Measurements from ENCODE around the gene EXOSC7. TPM values are rescaled to one million over a fixed set of nuclear protein-coding genes. Genes with fewer than 3 reads are reported as not detected.

The EXOSC7 gene
- 10 to 100 TPM; 22.7 to 37.5 (median 27.8) TPM for total RNA-seq
- polyA plus RNA-seq = 30.0 TPM
- long read RNA-seq, donor 1, transcript EXOSC7-201 (8 exons, 1,055 nt) = major isoform, 31 of 48 reads
- long read RNA-seq, donor 1, transcript EXOSC7-210 (9 exons, 1,395 nt) = minor isoform, 7 of 48 reads
- long read RNA-seq, donor 1, partial matches to known transcripts = 7 of 48 reads
- long read RNA-seq, donor 1, other reads (novel, unspliced or antisense) = 3 of 48 reads
- long read RNA-seq, donor 2, transcript EXOSC7-201 (8 exons, 1,055 nt) = major isoform, 9 of 28 reads
- long read RNA-seq, donor 2, partial matches to known transcripts = 12 of 28 reads
- long read RNA-seq, donor 2, other reads (novel, unspliced or antisense) = 5 of 28 reads
- long read RNA-seq, donor 3, transcript EXOSC7-210 (9 exons, 1,395 nt) = minor isoform, 23 of 72 reads
- long read RNA-seq, donor 3, transcript EXOSC7-201 (8 exons, 1,055 nt) = major isoform, 31 of 72 reads
- long read RNA-seq, donor 3, partial matches to known transcripts = 11 of 72 reads
- long read RNA-seq, donor 3, other reads (novel, unspliced or antisense) = 4 of 72 reads
- long read RNA-seq, donor 4, transcript EXOSC7-201 (8 exons, 1,055 nt) = minor isoform, 8 of 22 reads
- long read RNA-seq, donor 4, transcript EXOSC7-210 (9 exons, 1,395 nt) = major isoform, 12 of 22 reads
- long read RNA-seq, donor 4, partial matches to known transcripts = 0 of 22 reads
- long read RNA-seq, donor 4, other reads (novel, unspliced or antisense) = 2 of 22 reads

- Histone ChIP-seq H3K9me3 (ENCODE audit: control insufficient read depth, low read length) (no peaks in the 10 kb centered on the region), H3K4me1 (ENCODE audit: control insufficient read depth, insufficient read depth, low read length) (peaks cover 5% of the 10 kb centered on the region), H3K27ac (ENCODE audit: low read length) (peak within 1 kb of the TSS; percentile 92), H3K27me3 (ENCODE audit: control insufficient read depth, insufficient read depth) (no peaks in the 10 kb centered on the region), H3K4me3 (ENCODE audit: low read length) (peak within 1 kb of the TSS; percentile 94)
- under 1% methylated on average over 82 of the region's 82 CpGs for WGBS
- DNase-seq (peak; percentile 89 to 96 (median 94)), ATAC-seq (peak; percentile 94 to 95)
- intact Hi-C loops (cut with DNase I) = loop anchor here in 1 of 4 donors (5.0 kb wide), 1 partner anchor 51 kb away; the partner anchor contains the start of gene CLEC3B
These were observed at the start of gene EXOSC7, which contains the start of gene ZDHHC3 for GRCh38 chr3:44976002-44976815. TSS of gene EXOSC7 (plus strand) at chr3:44976244. CDS start at chr3:44976278, 34 bp downstream. TSS of gene ZDHHC3 (minus strand) at chr3:44976174. CDS start at chr3:44959436, 16,738 bp downstream.

GRCh38 chr3:44926921-44927320 lies 49.1 kb upstream of the EXOSC7 start:
- intact Hi-C loops (cut with DNase I) = no loop called here
- Histone ChIP-seq H3K27me3 (ENCODE audit: control insufficient read depth, insufficient read depth) (no peaks in the 10 kb centered on the region), H3K4me3 (ENCODE audit: low read length) (no peak overlapping the region), H3K27ac (ENCODE audit: low read length) (no peak overlapping the region), H3K9me3 (ENCODE audit: control insufficient read depth, low read length) (no peaks in the 10 kb centered on the region), H3K4me1 (ENCODE audit: control insufficient read depth, insufficient read depth, low read length) (no peaks in the 10 kb centered on the region)
- 71% methylated on average over 7 of the region's 7 CpGs for WGBS
- no peak for DNase-seq
- no peak for ATAC-seq

- ATAC-seq = no peak
These were observed 48.7 kb upstream of the EXOSC7 start for GRCh38 chr3:44927371-44927770.

GRCh38 chr3:44929782-44930181 lies 46.3 kb upstream of the EXOSC7 start:
- DNase-seq = no peak
- WGBS = 94% methylated on average over 5 of the region's 5 CpGs
- H3K27ac ChIP-seq (ENCODE audit: low read length) = no peak overlapping the region
- peaks cover 3% of the 10 kb centered on the region for H3K4me1 ChIP-seq (ENCODE audit: control insufficient read depth, insufficient read depth, low read length)
- peak in 1 of 2 donors; percentile 11 for ATAC-seq
- no peaks in the 10 kb centered on the region for H3K9me3 ChIP-seq (ENCODE audit: control insufficient read depth, low read length)
- intact Hi-C loops (cut with DNase I) = no loop called here
- H3K4me3 ChIP-seq (ENCODE audit: low read length) = no peak overlapping the region
- no peaks in the 10 kb centered on the region for H3K27me3 ChIP-seq (ENCODE audit: control insufficient read depth, insufficient read depth)

More at GRCh38 chr3:44927371-44927770, 48.7 kb upstream of the EXOSC7 start:
- intact Hi-C loops (cut with DNase I) = no loop called here
- WGBS = 95% methylated on average over 7 of the region's 7 CpGs
- DNase-seq = no peak
- Histone ChIP-seq H3K27ac (ENCODE audit: low read length) (no peak overlapping the region), H3K4me1 (ENCODE audit: control insufficient read depth, insufficient read depth, low read length) (no peaks in the 10 kb centered on the region), H3K27me3 (ENCODE audit: control insufficient read depth, insufficient read depth) (no peaks in the 10 kb centered on the region), H3K9me3 (ENCODE audit: control insufficient read depth, low read length) (no peaks in the 10 kb centered on the region), H3K4me3 (ENCODE audit: low read length) (no peak overlapping the region)

- no peak overlapping the region for H3K27ac ChIP-seq (ENCODE audit: low read length)
- no peak for DNase-seq
- H3K9me3 ChIP-seq (ENCODE audit: control insufficient read depth, low read length) = no peaks in the 10 kb centered on the region
- intact Hi-C loops (cut with DNase I) = no loop called here
- WGBS = 96% methylated on average over 2 of the region's 2 CpGs
- no peak for ATAC-seq
- H3K4me3 ChIP-seq (ENCODE audit: low read length) = no peak overlapping the region
- peaks cover 3% of the 10 kb centered on the region for H3K4me1 ChIP-seq (ENCODE audit: control insufficient read depth, insufficient read depth, low read length)
- no peaks in the 10 kb centered on the region for H3K27me3 ChIP-seq (ENCODE audit: control insufficient read depth, insufficient read depth)
These were observed 45.1 kb upstream of the EXOSC7 start for GRCh38 chr3:44930911-44931310.

- Histone ChIP-seq H3K27ac (ENCODE audit: low read length) (no peak overlapping the region), H3K9me3 (ENCODE audit: control insufficient read depth, low read length) (no peaks in the 10 kb centered on the region), H3K4me1 (ENCODE audit: control insufficient read depth, insufficient read depth, low read length) (peaks cover 3% of the 10 kb centered on the region), H3K27me3 (ENCODE audit: control insufficient read depth, insufficient read depth) (no peaks in the 10 kb centered on the region), H3K4me3 (ENCODE audit: low read length) (no peak overlapping the region)
- ATAC-seq = no peak
- WGBS = 85% methylated on average over 2 of the region's 2 CpGs
- no peak for DNase-seq
- intact Hi-C loops (cut with DNase I) = no loop called here
These were observed 44.3 kb upstream of the EXOSC7 start for GRCh38 chr3:44931791-44932190.

GRCh38 chr3:44932271-44932670 lies 43.8 kb upstream of the EXOSC7 start:
- Histone ChIP-seq H3K4me3 (ENCODE audit: low read length) (no peak overlapping the region), H3K27ac (ENCODE audit: low read length) (no peak overlapping the region), H3K4me1 (ENCODE audit: control insufficient read depth, insufficient read depth, low read length) (peaks cover 3% of the 10 kb centered on the region), H3K9me3 (ENCODE audit: control insufficient read depth, low read length) (no peaks in the 10 kb centered on the region), H3K27me3 (ENCODE audit: control insufficient read depth, insufficient read depth) (no peaks in the 10 kb centered on the region)
- 61% methylated on average over 2 of the region's 2 CpGs for WGBS
- DNase-seq = no peak
- ATAC-seq = no peak
- intact Hi-C loops (cut with DNase I) = no loop called here

GRCh38 chr3:44932986-44933944 lies 42.8 kb upstream of the EXOSC7 start:
- Histone ChIP-seq H3K9me3 (ENCODE audit: control insufficient read depth, low read length) (no peaks in the 10 kb centered on the region), H3K27me3 (ENCODE audit: control insufficient read depth, insufficient read depth) (no peaks in the 10 kb centered on the region), H3K27ac (ENCODE audit: low read length) (no peak overlapping the region), H3K4me3 (ENCODE audit: low read length) (no peak overlapping the region), H3K4me1 (ENCODE audit: control insufficient read depth, insufficient read depth, low read length) (peaks cover 3% of the 10 kb centered on the region)
- DNase-seq (no peak), ATAC-seq (no peak)
- WGBS = 88% methylated on average over 14 of the region's 14 CpGs
- intact Hi-C loops (cut with DNase I) = no loop called here

GRCh38 chr3:44939581-44940036 lies 36.4 kb upstream of the EXOSC7 start:
- Histone ChIP-seq H3K4me1 (ENCODE audit: control insufficient read depth, insufficient read depth, low read length) (peaks cover 8% of the 10 kb centered on the region), H3K27me3 (ENCODE audit: control insufficient read depth, insufficient read depth) (no peaks in the 10 kb centered on the region), H3K27ac (ENCODE audit: low read length) (no peak overlapping the region), H3K4me3 (ENCODE audit: low read length) (no peak overlapping the region), H3K9me3 (ENCODE audit: control insufficient read depth, low read length) (no peaks in the 10 kb centered on the region)
- intact Hi-C loops (cut with DNase I) = no loop called here
- peak; percentile 72 to 77 for ATAC-seq
- WGBS = 41% methylated on average over 6 of the region's 6 CpGs
- peak in 1 of 3 donors; percentile 22 for DNase-seq

Measured in right cardiac atrium (tissue), 5 donors.